A549 (cell line): ENCODE results near the gene RCCD1.

Experiments
- CHD2 ChIP-seq: fragments of 150-350 bp; IDR thresholded peaks from 2 replicates; pipeline ENCODE4 v1.6.1; 2014; ENCODE audit warnings: low read length; ENCODE audit not compliant: partially characterized antibody
- CTCF ChIP-seq: fragments of >200 bp; sonication (Bioruptor Twin); formaldehyde crosslinking; IDR thresholded peaks from 3 replicates; pipeline ENCODE4 v1.5.1; 2016
- ELK1 ChIP-seq: fragments of 150-350 bp; IDR thresholded peaks from 2 replicates; pipeline ENCODE4 v1.6.1; 2014; ENCODE audit warnings: low read depth, mild to moderate bottlenecking, low read length
- GATA3 ChIP-seq: IDR thresholded peaks from 2 replicates; pipeline ENCODE4 v1.6.1; 2012; ENCODE audit warnings: borderline replicate concordance
- JUNB ChIP-seq: fragments of >200 bp; sonication (Bioruptor Twin); formaldehyde crosslinking; IDR thresholded peaks from 2 replicates; pipeline ENCODE4 v1.6.1; 2016
- MAZ ChIP-seq: fragments of 150-350 bp; IDR thresholded peaks from 2 replicates; pipeline ENCODE4 v1.6.1; 2014; ENCODE audit warnings: antibody characterized with exemption, low read depth, low read length, borderline replicate concordance
- NR3C1 ChIP-seq: fragments of >200 bp; sonication (Bioruptor Twin); formaldehyde crosslinking; IDR thresholded peaks from 3 replicates; pipeline ENCODE4 v1.6.1; 2017
- PHF8 ChIP-seq: fragments of 200-600 bp; sonication (generic); IDR thresholded peaks from 2 replicates; pipeline ENCODE4 v1.6.1; 2016; ENCODE audit warnings: low read depth, mild to moderate bottlenecking, antibody characterized with exemption, moderate library complexity, borderline replicate concordance
- RAD21 ChIP-seq, 2 experiments: fragments of >200 bp in 1 of 2; sonication (Bioruptor Twin) in 1 of 2; formaldehyde crosslinking in 1 of 2; IDR thresholded peaks in 1 of 2; conservative IDR thresholded peaks in 1 of 2; 2 replicates in 1 of 2; 3 replicates in 1 of 2; pipeline ENCODE4 v1.6.1; 2012 to 2018; ENCODE audit warnings: inconsistent platforms in 1 of 2
- REST ChIP-seq: fragments of 200-600 bp; sonication (generic); IDR thresholded peaks from 2 replicates; pipeline ENCODE4 v1.6.1; 2016; ENCODE audit warnings: antibody characterized with exemption, mild to moderate bottlenecking, moderate library complexity
- SREBF2 ChIP-seq: fragments of 450-650 bp; IDR thresholded peaks from 2 replicates; pipeline ENCODE4 v1.6.1; 2014; ENCODE audit warnings: mild to moderate bottlenecking, moderate library complexity

- TF ChIP-seq ELK1 (no peak), CTCF (no peak), MAZ (no peak), PHF8 (no peak), GATA3 (no peak), REST (no peak), JUNB (no peak), RAD21 (conservative IDR thresholded peaks at IDR 0.05 in 1 of 2, IDR thresholded peaks at IDR 0.05 in 1 of 2) (no peak), NR3C1 (no peak), SREBF2 (no peak), CHD2 (no peak)
Observed at GRCh38 chr15:90907838-90908507, 46.7 kb upstream of the RCCD1 start.
